ENCODE results near the gene MSTN.
"Not testable (repeated sequence)": the region's sequence is repeated elsewhere in the genome, so short reads cannot be mapped to it uniquely, and the experiment has no call there.

The MSTN gene

GRCh38 chr2:190062053-190062452 lies 476 bp downstream of the MSTN start:
- DNase-seq: no peak

DNA sequence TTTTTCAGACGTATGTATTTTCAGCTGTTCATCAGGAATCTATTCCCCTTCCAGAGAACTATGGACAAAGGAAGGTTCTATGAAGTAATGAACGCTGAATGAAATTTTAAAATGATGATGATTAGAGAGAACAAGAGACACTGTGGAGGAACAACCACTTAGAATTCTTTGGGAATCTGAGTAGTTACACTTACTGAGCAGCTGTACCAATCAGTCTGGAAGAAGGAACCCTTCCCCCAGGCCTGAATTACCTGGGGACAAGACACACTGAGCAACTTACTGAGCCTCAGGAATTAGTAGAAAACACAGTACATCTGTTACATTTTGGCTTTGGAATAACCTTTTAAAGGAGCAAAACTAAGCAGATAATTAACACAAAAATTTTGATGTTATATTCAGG lies 1.9 kb downstream of the MSTN start:
- no peak for DNase-seq

DNA sequence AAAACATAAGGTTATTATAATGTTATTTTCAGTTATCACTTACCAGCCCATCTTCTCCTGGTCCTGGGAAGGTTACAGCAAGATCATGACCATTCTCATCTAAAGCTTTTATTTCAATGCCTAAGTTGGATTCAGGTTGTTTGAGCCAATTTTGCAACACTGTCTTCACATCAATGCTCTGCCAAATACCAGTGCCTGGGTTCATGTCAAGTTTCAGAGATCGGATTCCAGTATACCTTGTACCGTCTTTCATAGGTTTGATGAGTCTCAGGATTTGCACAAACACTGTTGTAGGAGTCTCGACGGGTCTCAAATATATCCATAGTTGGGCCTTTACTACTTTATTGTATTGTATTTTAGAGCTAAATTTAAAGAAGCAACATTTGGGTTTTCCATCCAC lies 2.5 kb downstream of the MSTN start:
- no peak for DNase-seq

DNA sequence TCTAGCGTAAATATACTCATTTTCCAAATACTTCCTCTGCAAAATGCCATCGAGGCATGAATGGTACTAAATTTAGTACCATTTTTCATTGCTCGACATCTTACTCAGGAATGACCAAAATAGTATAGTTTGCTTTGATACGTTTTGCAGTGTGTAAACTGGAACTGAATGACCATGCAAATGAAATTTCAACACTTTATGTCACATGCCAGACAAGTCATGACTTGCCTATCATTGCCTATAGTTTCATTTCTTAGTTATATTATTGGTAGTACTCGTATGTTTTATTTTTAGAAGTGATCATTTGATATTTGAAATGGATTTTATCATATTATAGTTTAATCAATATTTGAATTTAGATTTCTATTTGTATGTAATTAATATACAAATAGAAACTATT lies 9.1 kb downstream of the MSTN start:
- no peak for DNase-seq

DNA sequence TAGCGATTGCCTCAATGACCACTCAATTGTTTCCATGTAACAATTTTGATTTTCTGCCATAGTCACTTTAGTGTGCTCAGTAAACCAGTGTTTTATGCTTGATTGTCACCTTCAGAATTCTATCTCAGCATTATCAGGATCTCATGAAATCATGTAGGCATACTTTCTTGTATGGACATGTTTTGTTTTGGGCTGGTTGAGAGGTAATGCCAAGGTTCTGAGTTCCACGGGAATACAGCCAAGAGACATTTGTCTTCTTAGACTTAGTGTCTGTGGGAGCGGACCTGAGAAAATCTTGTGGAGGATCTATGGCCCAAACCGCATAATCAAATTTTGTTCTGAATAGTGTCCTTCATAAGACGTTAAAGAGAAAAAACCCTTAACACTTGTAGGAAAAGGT lies 10.2 kb downstream of the MSTN start:
- DNase-seq: no peak

DNA sequence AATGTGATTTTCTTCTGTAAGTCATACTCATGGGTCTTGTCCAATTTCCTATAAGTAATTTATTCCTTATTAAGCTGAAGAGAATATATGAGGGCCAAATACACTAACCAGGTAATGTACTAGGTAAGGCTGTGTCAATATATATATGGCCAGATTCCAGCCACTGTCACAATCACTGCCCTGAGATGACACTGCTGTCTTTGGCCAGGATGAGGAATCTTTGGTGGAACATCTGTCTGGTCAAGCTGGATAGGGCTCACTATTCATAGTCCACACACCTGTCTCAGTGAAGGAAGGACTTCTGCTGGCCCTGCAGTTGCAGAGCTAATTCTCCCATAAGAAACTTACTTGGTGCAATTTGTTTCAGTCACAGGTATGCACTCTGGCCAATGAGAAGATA lies 11.3 kb downstream of the MSTN start:
- DNase-seq: no peak

- DNase-seq: no peak
Observed at GRCh38 chr2:190050001-190050400, 12.5 kb downstream of the MSTN start.

DNA sequence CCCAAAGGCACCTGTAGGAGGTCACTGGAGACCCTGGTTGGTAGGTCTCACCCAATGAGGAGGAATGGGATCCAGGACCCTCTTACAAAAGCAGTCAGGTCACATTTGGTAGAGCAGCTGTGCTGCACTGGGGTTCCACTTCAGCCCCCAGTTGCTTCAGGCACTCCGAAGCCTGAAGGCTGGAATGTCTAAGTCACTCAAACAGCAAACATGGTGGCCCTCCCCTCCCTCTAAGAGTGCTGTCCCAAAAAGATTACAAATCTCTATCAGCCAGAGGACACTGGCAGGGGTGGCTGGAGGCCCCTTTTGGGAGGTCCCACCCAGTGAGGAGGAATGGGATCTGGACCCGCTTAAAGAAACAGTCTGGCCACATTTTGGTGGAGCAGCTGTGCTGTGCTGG lies 17.7 kb downstream of the MSTN start:
- DNase-seq: no peak

DNA sequence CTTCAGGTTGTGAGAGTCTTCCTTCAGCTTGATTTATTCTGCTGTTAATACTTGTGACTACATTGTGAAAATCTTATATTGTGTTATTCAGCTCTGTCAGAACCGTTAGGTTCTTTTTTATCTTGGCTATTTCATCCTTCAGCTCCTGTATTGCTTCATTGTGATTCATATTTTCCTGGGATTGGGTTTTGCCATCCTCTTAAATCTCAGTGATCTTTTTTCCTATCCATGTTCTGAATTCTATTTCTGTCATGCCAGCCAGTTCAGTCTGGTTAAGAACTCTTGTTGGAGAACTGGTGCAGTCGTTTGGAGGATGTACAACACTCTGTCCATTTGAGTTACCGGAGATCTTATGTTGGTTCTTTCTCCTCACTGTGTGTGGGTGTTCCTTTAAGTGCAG lies 19.1 kb downstream of the MSTN start:
- DNase-seq: no peak

DNA sequence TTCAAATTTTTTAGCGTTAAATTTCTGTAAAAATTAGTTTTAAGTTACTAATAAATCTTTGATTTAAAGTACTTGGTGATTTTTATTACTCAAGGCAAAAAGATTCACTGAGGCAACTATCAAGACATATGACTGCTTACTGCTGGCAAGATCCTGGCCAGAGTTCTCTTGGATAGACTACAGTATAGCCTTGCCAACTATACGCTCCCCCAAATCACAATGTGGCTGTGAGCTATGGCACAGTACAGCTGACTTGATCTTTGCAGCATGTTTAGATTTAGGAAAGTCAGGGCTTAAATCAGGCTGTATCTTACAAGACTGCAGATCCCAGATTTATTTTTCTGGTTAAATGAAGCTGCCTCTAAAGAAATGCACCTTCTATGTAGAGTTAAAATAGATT lies 26.5 kb downstream of the MSTN start:
- DNase-seq: no peak

DNA sequence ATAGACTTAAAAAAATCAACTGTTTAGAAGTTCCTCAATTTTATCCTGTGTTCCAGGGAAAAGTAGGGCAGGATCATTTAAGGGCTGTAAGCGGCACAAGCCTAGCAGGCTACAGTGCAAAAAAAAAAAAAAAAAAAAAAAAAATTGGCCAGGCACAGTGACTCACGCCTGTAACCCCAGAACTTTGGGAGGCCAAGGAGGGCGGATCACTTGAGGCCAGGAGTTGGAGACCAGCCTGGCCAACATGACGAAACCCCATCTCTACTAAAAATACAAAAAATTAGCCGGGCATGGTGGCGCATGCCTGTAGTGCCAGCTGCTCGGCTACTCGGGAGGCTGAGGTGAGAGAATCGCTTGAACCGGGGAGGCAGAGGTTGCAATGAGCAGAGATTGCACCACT lies 28.1 kb downstream of the MSTN start:
- DNase-seq: not testable (repeated sequence)

DNA sequence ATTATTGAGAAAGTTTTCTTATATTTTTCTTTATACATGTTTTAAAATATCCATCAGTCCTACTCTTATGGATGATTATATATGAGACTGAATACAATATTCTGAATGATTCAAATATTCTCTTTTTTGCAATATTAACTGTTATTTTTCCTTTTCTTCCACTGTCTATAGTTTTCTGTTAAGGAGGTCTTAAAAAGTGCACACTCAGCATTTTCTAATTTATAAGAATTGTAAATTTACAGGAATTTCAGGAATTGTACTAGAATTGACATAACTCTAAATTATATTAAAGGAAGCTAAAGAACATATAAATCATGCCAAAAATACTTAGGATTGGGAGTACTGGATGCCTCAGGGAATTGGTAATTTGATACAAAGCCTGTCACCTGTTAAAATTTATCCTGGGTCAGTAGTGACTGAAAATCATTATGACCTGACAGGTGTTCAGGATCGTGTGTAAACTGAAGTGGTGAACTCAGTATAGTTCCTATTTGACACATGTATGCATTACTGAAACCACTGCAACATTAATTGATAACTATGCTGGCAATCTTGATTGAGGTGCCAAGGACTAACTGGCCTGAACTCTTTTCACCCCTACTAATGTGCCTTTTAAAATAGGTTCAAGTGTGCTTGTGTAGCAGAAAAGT lies 30.4 kb downstream of the MSTN start:
- peak; percentile 18 for DNase-seq

GRCh38 chr2:190023860-190024259 lies 38.7 kb downstream of the MSTN start:
- peak; percentile 41 for DNase-seq

DNA sequence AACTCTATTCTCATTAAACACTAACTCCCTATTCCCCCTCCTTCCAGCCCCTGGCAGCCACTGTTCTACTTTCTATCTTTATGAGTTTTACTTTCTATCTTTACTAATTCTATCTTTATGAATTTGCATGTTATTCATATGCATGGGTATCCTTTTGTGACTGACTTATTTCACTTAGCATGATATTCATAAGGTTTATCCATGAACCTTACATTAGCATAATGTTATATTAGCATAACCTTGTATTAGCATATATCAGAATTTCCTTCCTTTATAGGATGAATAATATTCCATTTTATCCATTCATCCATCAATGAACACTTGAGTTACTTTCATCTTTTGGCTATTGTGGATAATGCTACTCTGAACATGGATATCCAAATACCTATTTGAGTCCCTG lies 41.8 kb downstream of the MSTN start:
- DNase-seq: no peak

GRCh38 chr2:190017837-190018236 lies 44.7 kb downstream of the MSTN start:
- no peak for DNase-seq

GRCh38 chr2:190015969-190016368 lies 46.6 kb downstream of the MSTN start:
- not testable (repeated sequence) for DNase-seq
